ENCODE measurements around the gene MYL6. TPM values are rescaled to one million over a fixed set of nuclear protein-coding genes. Genes with fewer than 3 reads are reported as not detected.

MYL6 gene
- polyA plus RNA-seq, 1 donor = 1,754 TPM

- no CpG with 5 or more reads among the region's 2 CpGs for WGBS (ENCODE audit: insufficient coverage, low lambda C conversion rate)
- Histone ChIP-seq H3K27ac (ENCODE audit: low read length) (no peak overlapping the region), H3K4me3 (ENCODE audit: low read length) (no peak overlapping the region), H3K36me3 (ENCODE audit: control insufficient read depth, insufficient read depth, low read length) (peaks cover 33% of the 10 kb centered on the region), H3K27me3 (ENCODE audit: control insufficient read depth, insufficient read depth, low read length) (no peaks in the 10 kb centered on the region), H3K9me3 (ENCODE audit: control insufficient read depth, low read depth, low read length) (no peaks in the 10 kb centered on the region), H3K4me1 (ENCODE audit: control insufficient read depth, insufficient read depth, low read length) (no peaks in the 10 kb centered on the region)
- no peak for DNase-seq
These were observed 44.7 kb downstream of the MYL6 start for GRCh38 chr12:56202838-56203237.

DNA sequence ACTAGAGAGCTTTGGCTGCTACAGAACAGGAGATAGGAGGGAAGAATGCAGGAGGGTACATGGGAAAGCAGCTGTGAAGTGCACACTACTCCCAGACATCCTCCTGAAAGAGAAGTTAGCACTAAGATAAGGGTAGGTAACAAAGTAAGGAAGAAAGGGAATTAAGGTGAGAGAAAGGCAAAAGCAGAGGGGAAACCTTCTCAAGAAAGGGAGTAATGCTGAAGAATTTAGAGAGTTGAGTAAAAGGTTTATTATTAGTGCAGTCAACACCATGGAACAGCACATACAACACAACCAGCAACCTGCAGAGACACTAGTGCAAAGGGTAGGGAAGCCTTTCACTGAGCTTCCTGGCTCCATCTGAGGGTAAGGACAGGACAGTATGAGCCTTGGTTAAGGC is 46.1 kb downstream of the MYL6 start:
- no peak for DNase-seq
- Histone ChIP-seq H3K9me3 (ENCODE audit: control insufficient read depth, low read depth, low read length) (no peaks in the 10 kb centered on the region), H3K27me3 (ENCODE audit: control insufficient read depth, insufficient read depth, low read length) (no peaks in the 10 kb centered on the region), H3K27ac (ENCODE audit: low read length) (no peak overlapping the region), H3K4me1 (ENCODE audit: control insufficient read depth, insufficient read depth, low read length) (no peaks in the 10 kb centered on the region), H3K36me3 (ENCODE audit: control insufficient read depth, insufficient read depth, low read length) (peaks cover 43% of the 10 kb centered on the region), H3K4me3 (ENCODE audit: low read length) (no peak overlapping the region)

- Histone ChIP-seq H3K27me3 (ENCODE audit: control insufficient read depth, insufficient read depth, low read length) (no peaks in the 10 kb centered on the region), H3K36me3 (ENCODE audit: control insufficient read depth, insufficient read depth, low read length) (peaks cover 52% of the 10 kb centered on the region), H3K27ac (ENCODE audit: low read length) (no peak overlapping the region), H3K9me3 (ENCODE audit: control insufficient read depth, low read depth, low read length) (no peaks in the 10 kb centered on the region), H3K4me3 (ENCODE audit: low read length) (no peak overlapping the region), H3K4me1 (ENCODE audit: control insufficient read depth, insufficient read depth, low read length) (no peaks in the 10 kb centered on the region)
- DNase-seq = no peak
These were observed 47.3 kb downstream of the MYL6 start for GRCh38 chr12:56205445-56205844.

DNA sequence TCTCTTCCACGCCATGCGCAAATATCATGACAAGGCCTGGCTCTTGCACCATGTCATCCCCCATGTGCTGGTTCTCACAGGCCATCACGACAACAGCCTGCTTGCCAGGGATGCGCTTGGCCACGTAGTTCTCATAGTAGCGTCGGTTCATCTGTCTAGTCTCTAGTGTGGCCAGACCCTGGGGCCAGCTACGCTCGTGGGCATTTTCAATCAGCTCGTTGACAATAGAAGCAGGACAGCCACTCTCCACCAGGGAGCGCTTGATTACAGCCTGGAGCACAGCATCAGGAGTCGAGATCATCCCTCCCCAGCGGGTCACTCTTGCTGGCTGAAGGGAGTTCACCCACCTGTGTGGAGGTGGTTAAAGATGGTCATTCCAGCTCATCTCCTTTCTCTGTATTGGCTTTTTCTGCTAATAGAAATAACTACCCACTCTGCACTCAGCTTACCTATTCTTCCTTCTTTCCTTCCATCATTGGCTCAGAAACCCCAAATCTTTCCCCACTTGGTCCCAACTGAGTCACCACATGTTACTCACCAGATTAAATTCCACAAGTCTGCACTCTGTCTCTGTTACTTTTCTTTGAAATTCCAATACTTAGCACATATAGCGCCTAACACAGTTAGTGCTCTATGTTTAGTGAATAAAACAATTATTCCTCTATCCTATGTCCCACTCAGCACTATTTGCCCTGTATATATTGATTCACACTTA is 48.5 kb downstream of the MYL6 start:
- peak in 1 of 2 donors; percentile 49 for DNase-seq
- peaks cover 59% of the 10 kb centered on the region for H3K36me3 ChIP-seq (ENCODE audit: control insufficient read depth, insufficient read depth, low read length)
- no CpG with 5 or more reads among the region's 14 CpGs for whole genome bisulfite sequencing (ENCODE audit: insufficient coverage, low lambda C conversion rate)
- H3K9me3 ChIP-seq (ENCODE audit: control insufficient read depth, low read depth, low read length) = no peaks in the 10 kb centered on the region
- H3K4me1 ChIP-seq (ENCODE audit: control insufficient read depth, insufficient read depth, low read length) = no peaks in the 10 kb centered on the region
- no peaks in the 10 kb centered on the region for H3K27me3 ChIP-seq (ENCODE audit: control insufficient read depth, insufficient read depth, low read length)
- no peak overlapping the region for H3K4me3 ChIP-seq (ENCODE audit: low read length)
- no peak overlapping the region for H3K27ac ChIP-seq (ENCODE audit: low read length)

DNA sequence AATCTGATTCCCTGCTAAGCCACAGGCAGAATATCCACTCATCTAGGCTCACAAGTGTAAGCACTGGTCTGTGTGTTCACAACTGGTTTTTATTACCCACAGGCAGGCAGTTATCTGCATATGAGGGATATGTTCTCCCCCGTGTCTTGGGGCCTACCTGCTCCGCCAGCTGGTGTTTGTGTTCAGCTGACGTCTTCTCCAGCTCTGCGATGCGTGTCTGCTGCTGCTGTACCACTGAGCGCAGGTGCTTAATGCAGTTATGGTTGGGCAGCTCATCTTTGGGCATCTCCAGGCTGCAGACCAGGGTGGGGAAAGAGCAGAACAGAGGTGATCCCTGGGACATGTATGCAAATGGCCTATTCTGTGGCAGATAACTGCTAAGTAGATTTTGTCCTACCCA is 49.8 kb downstream of the MYL6 start:
- Histone ChIP-seq H3K4me3 (ENCODE audit: low read length) (no peak overlapping the region), H3K27ac (ENCODE audit: low read length) (no peak overlapping the region), H3K36me3 (ENCODE audit: control insufficient read depth, insufficient read depth, low read length) (peaks cover 71% of the 10 kb centered on the region), H3K9me3 (ENCODE audit: control insufficient read depth, low read depth, low read length) (no peaks in the 10 kb centered on the region), H3K4me1 (ENCODE audit: control insufficient read depth, insufficient read depth, low read length) (no peaks in the 10 kb centered on the region), H3K27me3 (ENCODE audit: control insufficient read depth, insufficient read depth, low read length) (no peaks in the 10 kb centered on the region)
- DNase-seq = peak in 1 of 2 donors; percentile 48
- no CpG with 5 or more reads among the region's 6 CpGs for WGBS (ENCODE audit: insufficient coverage, low lambda C conversion rate)

Other genes with a start within 250 kb of the MYL6 start
- 30.6 TPM for gene PYM1, start 230.5 kb upstream of the MYL6 start, polyA plus RNA-seq
- 17.4 TPM for gene DGKA, start 227.2 kb upstream of the MYL6 start, polyA plus RNA-seq
- 5.7 TPM for gene PMEL, start 192.3 kb upstream of the MYL6 start, polyA plus RNA-seq
- gene CDK2, start 191.5 kb upstream of the MYL6 start, polyA plus RNA-seq = 55.5 TPM
- gene RAB5B, start 184.3 kb upstream of the MYL6 start, polyA plus RNA-seq = 112 TPM
- 44.1 TPM for gene SUOX, start 161.1 kb upstream of the MYL6 start, polyA plus RNA-seq
- gene IKZF4, start 137.3 kb upstream of the MYL6 start, polyA plus RNA-seq = 13.5 TPM
- 232 TPM for gene RPS26, start 116.4 kb upstream of the MYL6 start, polyA plus RNA-seq
- gene ERBB3, start 78.2 kb upstream of the MYL6 start, polyA plus RNA-seq = 326 TPM
- 131 TPM for gene PA2G4, start 53.8 kb upstream of the MYL6 start, polyA plus RNA-seq
- 5,871 TPM for gene RPL41, start 41.7 kb upstream of the MYL6 start, polyA plus RNA-seq
- gene ZC3H10, start 40.1 kb upstream of the MYL6 start, polyA plus RNA-seq = 4.5 TPM
- 42.7 TPM for gene ESYT1, start 30.1 kb upstream of the MYL6 start, polyA plus RNA-seq
- gene MYL6B, start 5.8 kb upstream of the MYL6 start, polyA plus RNA-seq = 59.5 TPM
- gene SMARCC2, start 31.1 kb downstream of the MYL6 start, polyA plus RNA-seq = 70.7 TPM
- 32.2 TPM for gene RNF41, start 63.6 kb downstream of the MYL6 start, polyA plus RNA-seq
- gene NABP2, start 66.0 kb downstream of the MYL6 start, polyA plus RNA-seq = 29.1 TPM
- gene SLC39A5, start 71.7 kb downstream of the MYL6 start, polyA plus RNA-seq = 524 TPM
- gene ANKRD52, start 100.0 kb downstream of the MYL6 start, polyA plus RNA-seq = 25.1 TPM
- gene COQ10A, start 108.6 kb downstream of the MYL6 start, polyA plus RNA-seq = 12.1 TPM
- 143 TPM for gene CS, start 142.0 kb downstream of the MYL6 start, polyA plus RNA-seq
- 179 TPM for gene CNPY2, start 157.6 kb downstream of the MYL6 start, polyA plus RNA-seq
- gene PAN2, start 175.6 kb downstream of the MYL6 start, polyA plus RNA-seq = 85.5 TPM
- gene IL23A, start 180.5 kb downstream of the MYL6 start, polyA plus RNA-seq = 0.75 TPM
- 124 TPM for gene STAT2, start 201.7 kb downstream of the MYL6 start, polyA plus RNA-seq
- 0.06 TPM for gene APOF, start 204.5 kb downstream of the MYL6 start, polyA plus RNA-seq

Data from large intestine (tissue), 3 donors.